H1 (cell line): ENCODE measurements around the gene ADGRL3.

ENCODE experiments used
- CTCF ChIP-seq, 3 experiments: IDR thresholded peaks; 1 replicate in 2 of 3; 2 replicates in 1 of 3; pipeline versions ENCODE4 v1.5.1 to v1.6.1; 2011; ENCODE audit warnings: low read length in 3 of 3, mild to moderate bottlenecking in 3 of 3, inconsistent platforms in 2 of 3, low read depth in 1 of 3, moderate library complexity in 1 of 3; ENCODE audit not compliant: insufficient read depth in 1 of 3; ENCODE audit errors: control extremely low read depth in 1 of 3
- EZH2 ChIP-seq: fragments of 200-600 bp; sonication (generic); IDR thresholded peaks from 2 replicates; pipeline ENCODE4 v1.7.1; 2012; ENCODE audit warnings: low read depth, mild to moderate bottlenecking, moderate library complexity, low read length, inconsistent platforms; ENCODE audit not compliant: severe bottlenecking
- NRF1 ChIP-seq: IDR thresholded peaks from 2 replicates; pipeline ENCODE4 v1.6.1; 2011; ENCODE audit warnings: mild to moderate bottlenecking, low read depth, low read length, improper control_type of control experiment
- POLR2A ChIP-seq, 2 experiments: IDR thresholded peaks; 1 replicate in 1 of 2; 2 replicates in 1 of 2; pipeline ENCODE4 v1.6.1; 2011; ENCODE audit warnings: low read depth in 2 of 2, low read length in 2 of 2, mild to moderate bottlenecking in 2 of 2; ENCODE audit errors: control extremely low read depth in 1 of 2
- RAD21 ChIP-seq, 2 experiments: IDR thresholded peaks in 1 of 2; conservative IDR thresholded peaks in 1 of 2; 2 replicates each; pipeline ENCODE4 v1.6.1; 2011; ENCODE audit warnings: low read depth in 2 of 2, low read length in 2 of 2, improper control_type of control experiment in 1 of 2, inconsistent platforms in 1 of 2, mild to moderate bottlenecking in 1 of 2, moderate library complexity in 1 of 2
- YY1 ChIP-seq: IDR thresholded peaks from 2 replicates; pipeline ENCODE4 v1.6.1; 2011; ENCODE audit warnings: low read depth, mild to moderate bottlenecking, low read length

GRCh38 chr4:61211781-61212180 is 11.7 kb downstream of the ADGRL3 start:
- no peak for TF ChIP-seq RAD21 (IDR thresholded peaks at IDR 0.05 in 1 of 2, conservative IDR thresholded peaks at IDR 0.05 in 1 of 2; ENCODE audit: low read depth in 2 of 2, low read length in 2 of 2)
- TF ChIP-seq EZH2, result no peak
- TF ChIP-seq CTCF (IDR thresholded peaks at IDR 0.05; ENCODE audit: control extremely low read depth in 1 of 3, insufficient read depth in 1 of 3, low read depth in 1 of 3, low read length in 3 of 3), result no peak
- no peak for TF ChIP-seq POLR2A (IDR thresholded peaks at IDR 0.05; ENCODE audit: control extremely low read depth in 1 of 2, low read depth in 2 of 2, low read length in 2 of 2)
- TF ChIP-seq YY1, result no peak
- no peak for TF ChIP-seq NRF1
